HUES64 (cell line): Measurements from ENCODE around the gene IFI30.

Experiments
- H3K27ac ChIP-seq: 2 replicates; pipeline ENCODE4 v1.7.0; 2013; ENCODE audit warnings: low read depth, low read length, inconsistent platforms
- H3K27me3 ChIP-seq: 2 replicates; pipeline ENCODE4 v1.6.1; 2013; ENCODE audit warnings: mild to moderate bottlenecking, low read length; ENCODE audit not compliant: insufficient read depth
- H3K36me3 ChIP-seq: 2 replicates; pipeline ENCODE4 v1.6.1; 2013; ENCODE audit warnings: mild to moderate bottlenecking, low read length; ENCODE audit not compliant: insufficient read depth
- H3K4me1 ChIP-seq: 2 replicates; pipeline ENCODE4 v1.6.1; 2013; ENCODE audit warnings: mild to moderate bottlenecking, low read length, moderate library complexity; ENCODE audit not compliant: insufficient read depth
- H3K4me3 ChIP-seq: 2 replicates; pipeline ENCODE4 v1.5.1; 2013; ENCODE audit warnings: mild to moderate bottlenecking, low read length, moderate library complexity
- H3K9ac ChIP-seq: 2 replicates; pipeline ENCODE4 v1.6.1; 2013; ENCODE audit warnings: mild to moderate bottlenecking, low read depth, low read length
- H3K9me3 ChIP-seq: 2 replicates; pipeline ENCODE4 v1.6.1; 2013; ENCODE audit warnings: low read depth, low read length; ENCODE audit not compliant: insufficient read depth
- WGBS: fragments of 150-250, 120-280 bp; methylation state at CpG from one replicate; pipeline ENCODE4 v1.1.7; 2013; ENCODE audit warnings: missing lambda C conversion rate; 5-methylcytosine and 5-hydroxymethylcytosine counted together

Gene IFI30

GRCh38 chr19:18220632-18221275 lies 47.1 kb downstream of the IFI30 start:
- Histone ChIP-seq H3K9ac (no peak overlapping the region), H3K9me3 (no peaks in the 10 kb centered on the region), H3K4me3 (peak overlapping the region; percentile 43), H3K27ac (no peak overlapping the region), H3K4me1 (no peaks in the 10 kb centered on the region; the same call in 1 of the 2 replicates), H3K27me3 (peaks cover 11% of the 10 kb centered on the region), H3K36me3 (no peaks in the 10 kb centered on the region)
- WGBS: 10% methylated on average over 33 of the region's 33 CpGs

GRCh38 chr19:18221815-18222725 lies 48.5 kb downstream of the IFI30 start:
- Histone ChIP-seq H3K27ac (no peak overlapping the region), H3K36me3 (no peaks in the 10 kb centered on the region), H3K4me1 (no peaks in the 10 kb centered on the region; the same call in 1 of the 2 replicates), H3K4me3 (no peak overlapping the region), H3K9me3 (no peaks in the 10 kb centered on the region), H3K9ac (no peak overlapping the region), H3K27me3 (peaks cover 25% of the 10 kb centered on the region)
- 90% methylated on average over 25 of the region's 25 CpGs for WGBS

GRCh38 chr19:18223860-18224524 lies 50.4 kb downstream of the IFI30 start:
- H3K9ac ChIP-seq: peak overlapping the region; percentile 78
- H3K27me3 ChIP-seq: peaks cover 28% of the 10 kb centered on the region
- H3K27ac ChIP-seq: peak overlapping the region; percentile 87
- H3K36me3 ChIP-seq: no peaks in the 10 kb centered on the region
- peak overlapping the region; percentile 73 for H3K4me3 ChIP-seq
- no peaks in the 10 kb centered on the region for H3K9me3 ChIP-seq
- 3% methylated on average over 39 of the region's 39 CpGs for WGBS
- no peaks in the 10 kb centered on the region; the same call in 1 of the 2 replicates for H3K4me1 ChIP-seq

- Histone ChIP-seq H3K27ac (peak overlapping the region; percentile 87; the same call in 1 of the 2 replicates), H3K36me3 (no peaks in the 10 kb centered on the region), H3K9ac (peak overlapping the region; percentile 78)
Observed at GRCh38 chr19:18224525-18225354, 51.1 kb downstream of the IFI30 start.

GRCh38 chr19:18225355-18225701 lies 51.7 kb downstream of the IFI30 start:
- Histone ChIP-seq H3K4me3 (peak overlapping the region; percentile 42), H3K4me1 (no peaks in the 10 kb centered on the region), H3K36me3 (no peaks in the 10 kb centered on the region), H3K9me3 (no peaks in the 10 kb centered on the region), H3K9ac (no peak overlapping the region), H3K27me3 (peaks cover 28% of the 10 kb centered on the region), H3K27ac (no peak overlapping the region)
- WGBS: 26% methylated on average over 16 of the region's 16 CpGs

More at GRCh38 chr19:18224525-18225354, 51.1 kb downstream of the IFI30 start:
- WGBS: 4% methylated on average over 81 of the region's 81 CpGs
- peak overlapping the region; percentile 73 for H3K4me3 ChIP-seq
- no peaks in the 10 kb centered on the region; the same call in 1 of the 2 replicates for H3K4me1 ChIP-seq
- no peaks in the 10 kb centered on the region for H3K9me3 ChIP-seq
- peaks cover 28% of the 10 kb centered on the region for H3K27me3 ChIP-seq

GRCh38 chr19:18225702-18226468 lies 52.3 kb downstream of the IFI30 start, which contains the start of gene PDE4C:
Gene PDE4C, minus strand, starts transcription at chr19:18226438. Its CDS starts 23 bp downstream, at chr19:18226415.
- 10% methylated on average over 51 of the region's 51 CpGs for WGBS
- no peak within 1 kb of the TSS for H3K27ac ChIP-seq

GRCh38 chr19:18226956-18227780 lies 53.6 kb downstream of the IFI30 start:
- Histone ChIP-seq H3K9ac (no peak overlapping the region), H3K4me1 (peaks cover 13% of the 10 kb centered on the region), H3K27me3 (peaks cover 28% of the 10 kb centered on the region), H3K27ac (no peak overlapping the region), H3K9me3 (no peaks in the 10 kb centered on the region), H3K4me3 (no peak overlapping the region), H3K36me3 (no peaks in the 10 kb centered on the region)
- WGBS: 91% methylated on average over 18 of the region's 18 CpGs

More at GRCh38 chr19:18225702-18226468, 52.3 kb downstream of the IFI30 start, which contains the start of gene PDE4C:
- peak within 1 kb of the TSS; percentile 42; the same call in 1 of the 2 replicates for H3K4me3 ChIP-seq
- H3K36me3 ChIP-seq: no peaks in the 10 kb centered on the region
- no peak within 1 kb of the TSS for H3K9ac ChIP-seq
- peaks cover 28% of the 10 kb centered on the region for H3K27me3 ChIP-seq
- peaks cover 2% of the 10 kb centered on the region for H3K4me1 ChIP-seq
- no peaks in the 10 kb centered on the region for H3K9me3 ChIP-seq
